ENCODE results near the gene GRM4. TPM values are rescaled to one million over a fixed set of nuclear protein-coding genes. Genes with fewer than 3 reads are reported as not detected.
A peak's percentile ranks its signal among the peaks of the same experiment; 100 is the strongest.

Gene GRM4
- total and polyA plus RNA-seq, 5 donors from 2014 or later = not detected

- Mint-ChIP-seq H3K27ac (no peak overlapping the region), H3K36me3 (no peaks in the 10 kb centered on the region), H3K27me3 (peaks cover 4% of the 10 kb centered on the region), H3K4me1 (peaks cover 0 to 2% (median 0%) of the 10 kb centered on the region in 4 donors), H3K4me3 (no peak overlapping the region), H3K9me3 (no peaks in the 10 kb centered on the region)
- no peaks in the 10 kb centered on the region for H3K4me1 ChIP-seq (ENCODE audit: control insufficient read depth, insufficient read depth, low read length, poor library complexity, severe bottlenecking)
- no peaks in the 10 kb centered on the region for H3K36me3 ChIP-seq (ENCODE audit: control insufficient read depth, insufficient read depth, low read length)
- no peak overlapping the region for H3K27ac ChIP-seq (ENCODE audit: insufficient read depth, low read length, poor library complexity, severe bottlenecking)
- no peaks in the 10 kb centered on the region for H3K27me3 ChIP-seq (ENCODE audit: control insufficient read depth, insufficient read depth, low read length)
- H3K9me3 ChIP-seq (ENCODE audit: control insufficient read depth in 2 of 2, low read length in 2 of 2) = no peaks in the 10 kb centered on the region
- no peak for DNase-seq
- H3K4me3 ChIP-seq (ENCODE audit: low read depth, low read length) = no peak overlapping the region
- ATAC-seq (ENCODE audit: low read depth in 2 of 2) = no peak
Measured at GRCh38 chr6:33985313-33985751, 160.6 kb downstream of the GRM4 start.

- Histone ChIP-seq H3K36me3 (ENCODE audit: control insufficient read depth, insufficient read depth, low read length) (no peaks in the 10 kb centered on the region), H3K27me3 (ENCODE audit: control insufficient read depth, insufficient read depth, low read length) (no peaks in the 10 kb centered on the region), H3K4me3 (ENCODE audit: low read depth, low read length) (no peak overlapping the region), H3K4me1 (ENCODE audit: control insufficient read depth, insufficient read depth, low read length, poor library complexity, severe bottlenecking) (no peaks in the 10 kb centered on the region), H3K9me3 (ENCODE audit: control insufficient read depth in 2 of 2, low read length in 2 of 2) (no peaks in the 10 kb centered on the region), H3K27ac (ENCODE audit: insufficient read depth, low read length, poor library complexity, severe bottlenecking) (no peak overlapping the region)
- Mint-ChIP-seq H3K27me3 (peaks cover 5% of the 10 kb centered on the region), H3K36me3 (no peaks in the 10 kb centered on the region), H3K4me3 (no peak overlapping the region), H3K9me3 (no peaks in the 10 kb centered on the region), H3K27ac (peak overlapping the region in 1 of 3 donors; percentile 69), H3K4me1 (peaks cover 0 to 2% (median 0%) of the 10 kb centered on the region in 4 donors)
- ATAC-seq (ENCODE audit: low read depth in 2 of 2) = no peak
- DNase-seq = no peak
Measured at GRCh38 chr6:33984466-33985312, 161.2 kb downstream of the GRM4 start.

GRCh38 chr6:33983721-33984465 is 162.0 kb downstream of the GRM4 start:
- Histone ChIP-seq H3K36me3 (ENCODE audit: control insufficient read depth, insufficient read depth, low read length) (no peaks in the 10 kb centered on the region), H3K9me3 (ENCODE audit: control insufficient read depth in 2 of 2, low read length in 2 of 2) (no peaks in the 10 kb centered on the region), H3K27me3 (ENCODE audit: control insufficient read depth, insufficient read depth, low read length) (no peaks in the 10 kb centered on the region), H3K4me3 (ENCODE audit: low read depth, low read length) (no peak overlapping the region), H3K27ac (ENCODE audit: insufficient read depth, low read length, poor library complexity, severe bottlenecking) (no peak overlapping the region), H3K4me1 (ENCODE audit: control insufficient read depth, insufficient read depth, low read length, poor library complexity, severe bottlenecking) (no peaks in the 10 kb centered on the region)
- Mint-ChIP-seq H3K4me1 (peaks cover 0 to 2% (median 0%) of the 10 kb centered on the region in 4 donors), H3K27ac (peak overlapping the region in 1 of 3 donors; percentile 46), H3K27me3 (peaks cover 9% of the 10 kb centered on the region), H3K9me3 (no peaks in the 10 kb centered on the region), H3K36me3 (no peaks in the 10 kb centered on the region), H3K4me3 (no peak overlapping the region)
- ATAC-seq (ENCODE audit: low read depth in 2 of 2) (no peak), DNase-seq (no peak)

- Histone ChIP-seq H3K9me3 (ENCODE audit: control insufficient read depth in 2 of 2, low read length in 2 of 2) (no peaks in the 10 kb centered on the region), H3K27me3 (ENCODE audit: control insufficient read depth, insufficient read depth, low read length) (no peaks in the 10 kb centered on the region), H3K4me1 (ENCODE audit: control insufficient read depth, insufficient read depth, low read length, poor library complexity, severe bottlenecking) (no peaks in the 10 kb centered on the region), H3K4me3 (ENCODE audit: low read depth, low read length) (no peak overlapping the region), H3K27ac (ENCODE audit: insufficient read depth, low read length, poor library complexity, severe bottlenecking) (no peak overlapping the region), H3K36me3 (ENCODE audit: control insufficient read depth, insufficient read depth, low read length) (no peaks in the 10 kb centered on the region)
- Mint-ChIP-seq H3K36me3 (no peaks in the 10 kb centered on the region), H3K4me3 (no peak overlapping the region), H3K27ac (no peak overlapping the region), H3K27me3 (peaks cover 10% of the 10 kb centered on the region), H3K9me3 (no peaks in the 10 kb centered on the region), H3K4me1 (peaks cover 0 to 2% (median 0%) of the 10 kb centered on the region in 4 donors)
- no peak for ATAC-seq (ENCODE audit: low read depth in 2 of 2)
- no peak for DNase-seq
Measured at GRCh38 chr6:33983109-33983716, 162.7 kb downstream of the GRM4 start.

- Mint-ChIP-seq H3K36me3 (no peaks in the 10 kb centered on the region), H3K4me1 (peaks cover 0 to 5% (median 1%) of the 10 kb centered on the region in 4 donors), H3K4me3 (no peak overlapping the region)
Measured at GRCh38 chr6:33981861-33982260, 164.0 kb downstream of the GRM4 start.

GRCh38 chr6:33981421-33981820 is 164.5 kb downstream of the GRM4 start:
- Mint-ChIP-seq H3K27ac (no peak overlapping the region), H3K4me1 (peaks cover 0 to 8% (median 3%) of the 10 kb centered on the region in 4 donors), H3K27me3 (peaks cover 24% of the 10 kb centered on the region), H3K36me3 (no peaks in the 10 kb centered on the region), H3K9me3 (peaks cover 0 to 2% (median 0%) of the 10 kb centered on the region in 7 donors), H3K4me3 (no peak overlapping the region)
- H3K27ac ChIP-seq (ENCODE audit: insufficient read depth, low read length, poor library complexity, severe bottlenecking) = no peak overlapping the region
- no peak for ATAC-seq (ENCODE audit: low read depth in 2 of 2)
- no peak overlapping the region for H3K4me3 ChIP-seq (ENCODE audit: low read depth, low read length)
- no peaks in the 10 kb centered on the region for H3K4me1 ChIP-seq (ENCODE audit: control insufficient read depth, insufficient read depth, low read length, poor library complexity, severe bottlenecking)
- no peaks in the 10 kb centered on the region for H3K36me3 ChIP-seq (ENCODE audit: control insufficient read depth, insufficient read depth, low read length)
- H3K27me3 ChIP-seq (ENCODE audit: control insufficient read depth, insufficient read depth, low read length) = no peaks in the 10 kb centered on the region
- H3K9me3 ChIP-seq (ENCODE audit: control insufficient read depth in 2 of 2, low read length in 2 of 2) = no peaks in the 10 kb centered on the region
- DNase-seq = no peak

More at GRCh38 chr6:33981861-33982260, 164.0 kb downstream of the GRM4 start:
- no peak for DNase-seq
- Histone ChIP-seq H3K9me3 (ENCODE audit: control insufficient read depth in 2 of 2, low read length in 2 of 2) (no peaks in the 10 kb centered on the region), H3K27ac (ENCODE audit: insufficient read depth, low read length, poor library complexity, severe bottlenecking) (no peak overlapping the region), H3K27me3 (ENCODE audit: control insufficient read depth, insufficient read depth, low read length) (no peaks in the 10 kb centered on the region), H3K4me3 (ENCODE audit: low read depth, low read length) (no peak overlapping the region), H3K36me3 (ENCODE audit: control insufficient read depth, insufficient read depth, low read length) (no peaks in the 10 kb centered on the region), H3K4me1 (ENCODE audit: control insufficient read depth, insufficient read depth, low read length, poor library complexity, severe bottlenecking) (no peaks in the 10 kb centered on the region)
- H3K27ac Mint-ChIP-seq = no peak overlapping the region
- no peaks in the 10 kb centered on the region for H3K9me3 Mint-ChIP-seq
- peaks cover 19% of the 10 kb centered on the region for H3K27me3 Mint-ChIP-seq
- no peak for ATAC-seq (ENCODE audit: low read depth in 2 of 2)

GRCh38 chr6:33980176-33981175 is 165.4 kb downstream of the GRM4 start:
- ATAC-seq (ENCODE audit: low read depth in 2 of 2) (no peak), DNase-seq (no peak)
- no peaks in the 10 kb centered on the region for H3K36me3 ChIP-seq (ENCODE audit: control insufficient read depth, insufficient read depth, low read length)
- Mint-ChIP-seq H3K9me3 (peaks cover 0 to 2% (median 0%) of the 10 kb centered on the region in 7 donors), H3K27ac (no peak overlapping the region), H3K4me3 (no peak overlapping the region), H3K36me3 (no peaks in the 10 kb centered on the region), H3K27me3 (peaks cover 25% of the 10 kb centered on the region), H3K4me1 (peaks cover 0 to 8% (median 3%) of the 10 kb centered on the region in 4 donors)
- no peaks in the 10 kb centered on the region for H3K27me3 ChIP-seq (ENCODE audit: control insufficient read depth, insufficient read depth, low read length)
- H3K27ac ChIP-seq (ENCODE audit: insufficient read depth, low read length, poor library complexity, severe bottlenecking) = no peak overlapping the region
- H3K4me1 ChIP-seq (ENCODE audit: control insufficient read depth, insufficient read depth, low read length, poor library complexity, severe bottlenecking) = no peaks in the 10 kb centered on the region
- no peaks in the 10 kb centered on the region for H3K9me3 ChIP-seq (ENCODE audit: control insufficient read depth in 2 of 2, low read length in 2 of 2)
- no peak overlapping the region for H3K4me3 ChIP-seq (ENCODE audit: low read depth, low read length)

Measured in CD4-positive, CD25-positive, alpha-beta regulatory T cell (primary cell).